GM13976 (cell line): ENCODE data around the gene EPDR1.

Experiments used
- DNase-seq: peaks from one replicate; pipeline ENCODE4 v3.0.0; 2012; ENCODE audit warnings: low spot score
- in situ Hi-C: fragments of 300-500 bp; cut with MboI; formaldehyde crosslinking; loops from one replicate; pipeline ENCODE4 v1.12.0; 2022; ENCODE audit warnings: low sequenced_read_pairs, mixed read lengths, inconsistent platforms; ENCODE audit not compliant: unreplicated experiment
- TF ChIP-seq, protein P1 (sequence below): IDR thresholded peaks from 2 replicates; pipeline ENCODE4 v1.5.1; 2012; ENCODE audit warnings: borderline replicate concordance, mild to moderate bottlenecking; ENCODE audit not compliant: insufficient read depth; ENCODE audit errors: extremely low read depth, missing control alignments, control extremely low read depth

Gene EPDR1

DNA sequence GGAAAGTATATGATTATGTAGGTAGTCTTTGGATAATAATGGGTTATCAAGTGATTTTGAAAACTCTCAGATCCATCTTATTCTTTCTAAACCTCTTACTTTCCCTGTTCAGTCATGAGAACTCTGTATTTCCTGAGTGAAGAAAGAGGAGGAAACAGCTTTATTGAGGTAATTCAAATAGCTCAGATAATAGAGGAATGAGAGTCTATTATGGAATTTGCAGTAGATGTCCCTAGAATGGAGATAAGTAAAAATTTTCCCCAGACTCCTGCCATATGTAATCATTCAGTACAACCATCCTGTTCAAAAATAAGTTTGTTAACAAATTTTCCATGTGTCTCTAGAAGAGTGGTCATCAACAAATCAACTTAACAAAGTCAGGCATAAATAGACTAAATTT, 36.4 kb downstream of the EPDR1 start:
- no peak for DNase-seq
- TF ChIP-seq, protein P1, sequence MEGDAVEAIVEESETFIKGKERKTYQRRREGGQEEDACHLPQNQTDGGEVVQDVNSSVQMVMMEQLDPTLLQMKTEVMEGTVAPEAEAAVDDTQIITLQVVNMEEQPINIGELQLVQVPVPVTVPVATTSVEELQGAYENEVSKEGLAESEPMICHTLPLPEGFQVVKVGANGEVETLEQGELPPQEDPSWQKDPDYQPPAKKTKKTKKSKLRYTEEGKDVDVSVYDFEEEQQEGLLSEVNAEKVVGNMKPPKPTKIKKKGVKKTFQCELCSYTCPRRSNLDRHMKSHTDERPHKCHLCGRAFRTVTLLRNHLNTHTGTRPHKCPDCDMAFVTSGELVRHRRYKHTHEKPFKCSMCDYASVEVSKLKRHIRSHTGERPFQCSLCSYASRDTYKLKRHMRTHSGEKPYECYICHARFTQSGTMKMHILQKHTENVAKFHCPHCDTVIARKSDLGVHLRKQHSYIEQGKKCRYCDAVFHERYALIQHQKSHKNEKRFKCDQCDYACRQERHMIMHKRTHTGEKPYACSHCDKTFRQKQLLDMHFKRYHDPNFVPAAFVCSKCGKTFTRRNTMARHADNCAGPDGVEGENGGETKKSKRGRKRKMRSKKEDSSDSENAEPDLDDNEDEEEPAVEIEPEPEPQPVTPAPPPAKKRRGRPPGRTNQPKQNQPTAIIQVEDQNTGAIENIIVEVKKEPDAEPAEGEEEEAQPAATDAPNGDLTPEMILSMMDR, result no peak
- in situ Hi-C loops, result no loop called here

GRCh38 chr7:37957221-37957970, 37.0 kb downstream of the EPDR1 start:
- in situ Hi-C loops, result no loop called here
- no peak for DNase-seq
- TF ChIP-seq, protein P1, result no peak

GRCh38 chr7:37960483-37960882, 40.0 kb downstream of the EPDR1 start:
- DNase-seq, result no peak
- in situ Hi-C loops, result no loop called here
- TF ChIP-seq, protein P1, result no peak

DNA sequence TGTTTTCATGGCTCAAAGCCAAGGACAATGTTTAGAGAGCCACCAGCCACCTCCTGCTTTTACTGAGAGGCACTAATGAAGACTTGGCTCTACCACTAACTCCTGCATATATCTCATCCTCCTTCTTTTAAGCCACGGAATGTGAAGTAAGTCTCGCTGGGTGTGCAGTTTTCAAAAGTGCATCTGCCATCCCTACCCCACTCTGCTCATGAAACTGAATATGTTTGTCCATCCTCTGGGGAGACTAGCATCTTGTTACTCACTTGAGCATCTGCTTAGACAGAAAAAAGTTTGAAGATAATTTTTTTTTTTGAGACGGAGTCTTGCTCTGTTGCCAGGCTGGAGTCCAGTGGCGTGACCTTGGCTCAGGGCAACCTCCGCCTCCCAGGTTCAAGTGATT, 40.8 kb downstream of the EPDR1 start:
- in situ Hi-C loops, result no loop called here
- TF ChIP-seq, protein P1, result no peak
- no peak for DNase-seq

DNA sequence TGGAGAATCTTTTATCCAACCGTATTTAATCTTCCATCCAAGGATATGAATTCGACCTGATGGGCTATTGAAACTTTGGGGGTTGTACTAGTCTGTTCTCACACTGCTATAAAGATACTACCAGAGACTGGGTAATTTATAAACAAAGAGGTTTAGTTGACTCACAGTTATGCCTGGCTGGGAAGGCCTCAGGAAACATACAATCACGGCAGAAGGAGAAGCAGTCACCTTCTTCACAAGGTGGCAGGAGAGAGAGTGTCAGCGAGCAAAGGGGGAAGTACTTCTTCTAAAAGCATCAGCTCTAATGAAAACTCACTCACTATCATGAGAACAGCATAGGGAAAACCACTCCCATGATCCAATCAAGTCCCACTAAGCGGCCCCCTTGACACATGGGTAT, 43.8 kb downstream of the EPDR1 start:
- in situ Hi-C loops, result no loop called here
- DNase-seq, result no peak
- TF ChIP-seq, protein P1, result no peak

- DNase-seq, result no peak
- in situ Hi-C loops, result no loop called here
- TF ChIP-seq, protein P1, result no peak
Observed at GRCh38 chr7:37970211-37970610, 49.8 kb downstream of the EPDR1 start.
